HG02885 (cell line): Measurements from ENCODE around the gene ROPN1L.

Experiments used
- ATAC-seq: cut with Tn5 transposase; IDR thresholded peaks from one replicate; pipeline ENCODE4 v1.9.1; 2021; ENCODE audit warnings: mild to moderate bottlenecking; ENCODE audit not compliant: unreplicated experiment, poor library complexity

ROPN1L gene

DNA sequence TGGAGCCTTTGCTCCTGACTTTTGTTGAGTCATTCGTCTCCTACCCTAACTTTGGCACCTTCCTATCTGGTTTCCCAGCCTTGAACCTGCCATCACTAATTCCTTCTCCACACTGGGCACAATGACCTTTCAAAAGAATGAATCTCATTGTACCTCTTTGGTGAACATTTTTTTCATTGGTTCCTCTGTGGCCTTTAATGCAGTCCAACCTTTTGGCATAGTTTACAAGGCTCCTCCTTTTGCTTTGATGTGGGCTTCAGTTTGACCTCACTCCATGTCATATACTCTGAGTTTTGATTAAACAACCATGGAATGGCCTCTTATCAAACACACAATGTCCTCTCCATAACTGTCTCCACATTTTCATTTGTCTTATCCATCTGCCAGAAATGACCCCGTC is 14.5 kb upstream of the ROPN1L start:
- no peak for ATAC-seq

DNA sequence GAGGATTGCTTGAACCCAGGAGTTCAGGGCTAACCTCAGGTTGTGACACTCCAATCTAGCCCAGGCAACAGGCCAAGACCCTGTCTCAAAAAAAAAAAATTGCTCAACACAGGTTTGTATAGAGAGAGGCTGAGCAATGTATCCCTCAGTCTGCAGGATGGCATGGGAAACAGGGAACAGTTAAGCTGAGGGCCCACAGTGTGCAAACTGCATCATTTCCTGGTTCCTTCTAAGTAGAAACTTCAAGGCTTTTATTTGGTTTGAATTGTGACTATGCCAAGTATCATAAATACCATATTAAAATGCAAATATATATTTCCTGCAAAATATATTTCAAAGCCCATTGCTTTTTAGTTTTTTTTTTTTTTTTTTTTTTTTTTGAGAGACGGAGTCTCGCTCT is 13.7 kb upstream of the ROPN1L start:
- no peak for ATAC-seq

DNA sequence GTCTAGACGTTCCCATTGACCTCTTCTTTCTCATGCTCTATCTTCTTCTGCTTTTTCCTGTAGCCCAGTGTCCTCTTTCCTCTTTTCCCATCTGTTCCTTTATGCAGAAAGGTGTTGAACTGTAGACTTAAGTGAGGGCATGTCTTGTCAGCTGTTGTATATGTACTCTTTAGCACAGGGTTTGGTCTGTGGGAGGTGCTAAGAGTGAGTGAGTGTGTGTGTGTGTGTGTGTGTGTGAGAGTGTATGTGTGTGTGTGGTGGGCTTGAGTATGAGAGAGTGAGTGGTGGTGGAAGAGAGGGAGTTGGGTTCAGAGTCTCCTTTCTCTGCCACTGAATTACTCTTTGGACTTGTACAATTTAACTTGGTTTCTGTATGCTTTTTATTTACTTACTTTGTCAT is 10.3 kb upstream of the ROPN1L start:
- no peak for ATAC-seq

DNA sequence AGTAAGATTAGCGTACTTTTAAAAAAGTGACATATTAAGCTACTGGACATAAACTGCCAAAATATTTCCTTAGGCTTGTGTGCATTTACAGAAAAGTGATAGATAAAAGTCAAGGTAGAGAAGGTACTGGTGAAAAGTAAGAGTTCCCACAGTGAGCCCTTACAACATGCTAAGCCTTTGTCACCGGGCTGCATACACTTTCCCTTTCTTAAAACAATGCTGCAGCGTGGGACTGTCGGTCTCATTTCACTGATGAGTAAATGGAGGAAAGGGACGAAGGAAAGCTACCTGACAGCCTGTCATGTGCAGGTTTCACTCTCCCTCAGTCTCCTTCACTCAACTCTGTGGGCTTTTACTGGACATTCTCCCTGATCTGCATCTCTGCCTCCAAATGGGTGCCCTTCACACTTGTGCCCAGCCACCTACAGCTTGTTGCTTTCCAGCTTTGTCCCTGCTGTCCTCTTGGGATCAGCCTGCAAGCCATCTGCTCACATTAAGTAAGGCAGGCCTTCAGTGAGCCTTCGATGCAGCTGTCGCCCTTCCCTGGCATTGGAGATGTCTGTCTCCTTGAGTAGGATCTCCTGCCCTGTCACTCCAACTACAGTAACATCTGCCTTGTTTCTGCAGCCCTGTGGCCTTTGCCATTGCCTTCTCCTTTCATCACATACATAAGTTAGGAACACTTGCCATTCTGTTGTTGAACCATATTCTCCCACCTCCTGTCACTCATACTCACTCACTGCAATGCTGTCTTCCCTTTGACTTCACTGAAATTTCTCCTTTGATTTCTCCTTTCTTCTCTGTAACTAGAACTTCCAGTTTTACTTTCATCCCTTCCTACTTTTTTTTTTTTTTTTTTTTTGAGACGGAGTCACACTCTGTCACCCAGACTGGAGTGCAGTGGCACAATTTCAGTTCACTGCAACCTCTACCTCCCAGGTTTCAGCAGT is 9.3 kb upstream of the ROPN1L start:
- ATAC-seq = no peak

DNA sequence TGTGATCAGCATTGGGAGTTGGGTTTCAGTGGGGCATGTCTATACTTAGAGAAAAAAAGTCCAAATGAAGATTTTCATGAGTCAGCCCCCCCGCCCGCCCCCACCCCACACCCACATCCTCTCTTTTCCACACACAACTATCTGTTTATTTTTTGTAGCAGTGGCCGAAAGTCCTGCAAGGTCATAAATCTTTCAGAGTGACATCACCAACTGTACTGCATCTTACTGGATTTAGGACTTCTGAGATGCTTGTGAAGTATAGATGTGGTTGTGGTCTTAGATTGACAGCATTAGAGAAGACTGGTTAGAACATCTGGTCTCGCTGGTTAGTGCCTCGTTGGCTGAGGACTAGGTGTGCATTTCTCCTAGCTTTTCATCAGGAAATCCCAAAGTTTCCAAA is 7.3 kb upstream of the ROPN1L start:
- ATAC-seq = no peak

DNA sequence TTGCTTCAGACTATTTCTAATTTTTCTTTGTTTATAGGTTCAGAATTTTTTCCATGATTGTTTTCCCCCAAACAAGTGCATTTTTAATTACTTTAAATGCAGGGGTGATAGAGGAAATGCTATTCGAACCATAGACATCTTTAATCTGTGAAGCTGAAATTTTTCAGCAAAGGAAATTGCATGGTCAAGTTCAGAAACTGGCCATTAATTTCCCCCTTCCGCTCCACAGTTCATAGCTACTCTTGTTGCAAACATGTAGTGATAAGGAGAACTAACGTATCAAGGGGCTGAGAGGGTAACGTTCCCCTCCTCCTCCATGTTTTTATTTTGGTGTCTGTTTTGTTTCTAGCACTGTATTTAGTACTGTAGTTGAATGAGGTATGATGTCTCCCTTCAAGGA is 3.4 kb upstream of the ROPN1L start:
- no peak for ATAC-seq

DNA sequence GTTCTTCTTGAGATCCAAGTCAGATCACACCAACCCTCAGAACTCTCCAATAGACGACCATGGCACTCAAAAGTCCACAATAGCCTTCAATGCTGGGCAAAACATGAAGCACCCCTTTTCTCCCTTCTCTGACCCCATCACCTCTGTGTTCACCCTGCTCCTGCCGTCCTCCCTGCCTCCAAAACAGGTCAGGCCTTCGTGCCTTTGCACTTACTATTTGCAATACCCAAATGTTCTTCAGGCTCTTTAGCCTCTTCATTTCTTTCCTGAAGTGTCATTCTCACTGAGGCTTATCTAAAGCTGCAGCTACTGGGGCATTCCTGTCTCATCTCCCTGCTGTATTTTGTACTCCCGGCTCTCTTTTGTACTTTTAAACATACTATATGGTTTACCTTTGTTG is 2.0 kb upstream of the ROPN1L start:
- no peak for ATAC-seq

DNA sequence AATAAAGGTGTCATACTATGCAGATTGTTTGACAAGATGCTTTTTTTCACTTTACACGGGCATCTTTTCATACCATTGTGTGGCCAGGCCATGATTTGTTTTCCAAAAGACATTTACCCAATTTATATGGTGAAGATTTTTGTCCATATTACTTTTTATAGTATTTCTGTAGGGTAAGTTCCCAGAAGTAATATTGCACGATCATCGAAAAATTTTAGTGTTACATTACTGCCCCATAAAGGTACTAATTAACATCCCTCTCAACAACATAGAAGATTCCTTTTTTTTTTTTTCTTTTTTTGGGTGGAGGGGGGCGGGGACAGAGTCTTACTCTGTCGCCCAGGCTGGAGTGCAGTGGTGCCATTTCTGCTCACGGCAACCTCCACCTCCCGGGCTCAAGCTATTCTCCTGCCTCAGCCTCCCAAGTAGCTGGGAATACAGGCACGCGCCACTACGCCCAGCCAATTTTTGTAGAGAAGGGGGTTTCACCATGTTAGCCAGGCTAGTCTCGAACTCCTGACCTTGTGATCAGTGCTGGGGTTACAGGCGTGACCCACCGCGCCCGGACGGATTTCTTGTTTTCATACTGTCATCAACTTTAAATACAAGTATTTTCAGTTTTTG is 1.2 kb upstream of the ROPN1L start:
- no peak for ATAC-seq

DNA sequence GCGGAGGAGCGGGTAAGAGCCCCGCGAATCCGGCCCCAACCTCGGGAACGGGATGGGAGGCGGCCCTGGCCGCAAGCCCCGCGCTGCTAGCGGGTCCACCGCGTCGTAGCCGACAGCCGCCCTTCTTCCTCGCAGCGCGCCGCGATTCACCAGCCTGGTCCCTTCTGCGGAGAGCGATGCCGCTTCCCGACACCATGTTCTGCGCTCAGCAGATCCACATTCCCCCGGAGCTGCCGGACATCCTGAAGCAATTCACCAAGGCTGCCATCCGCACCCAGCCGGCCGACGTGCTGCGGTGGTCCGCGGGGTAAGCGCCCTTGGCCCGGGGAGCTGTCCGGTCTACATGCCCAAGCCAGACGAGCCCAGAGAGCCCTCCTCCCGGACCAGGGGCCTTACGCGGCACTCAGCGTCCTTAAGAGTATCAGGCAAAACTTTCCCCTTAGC is 335 bp downstream of the ROPN1L start:
- ATAC-seq = peak; percentile 50

DNA sequence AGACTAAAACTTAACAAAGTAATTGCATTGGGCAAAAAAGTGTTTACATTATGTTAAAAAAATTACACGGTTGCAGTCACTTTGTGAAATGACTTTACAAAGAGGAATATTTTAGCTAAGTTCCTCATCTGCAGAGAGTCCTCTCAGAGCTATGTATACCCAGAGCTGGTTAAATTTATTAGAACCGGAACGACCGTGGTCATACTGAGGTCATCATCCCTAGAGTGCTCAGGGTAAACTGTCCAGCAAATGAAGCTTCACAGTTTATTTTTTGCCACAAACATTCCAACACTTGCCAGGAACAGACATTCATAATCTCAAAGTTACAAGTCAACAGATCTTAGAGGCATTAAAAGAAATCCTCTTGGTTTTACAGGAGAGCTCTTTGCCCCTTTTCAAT is 897 bp downstream of the ROPN1L start:
- no peak for ATAC-seq

DNA sequence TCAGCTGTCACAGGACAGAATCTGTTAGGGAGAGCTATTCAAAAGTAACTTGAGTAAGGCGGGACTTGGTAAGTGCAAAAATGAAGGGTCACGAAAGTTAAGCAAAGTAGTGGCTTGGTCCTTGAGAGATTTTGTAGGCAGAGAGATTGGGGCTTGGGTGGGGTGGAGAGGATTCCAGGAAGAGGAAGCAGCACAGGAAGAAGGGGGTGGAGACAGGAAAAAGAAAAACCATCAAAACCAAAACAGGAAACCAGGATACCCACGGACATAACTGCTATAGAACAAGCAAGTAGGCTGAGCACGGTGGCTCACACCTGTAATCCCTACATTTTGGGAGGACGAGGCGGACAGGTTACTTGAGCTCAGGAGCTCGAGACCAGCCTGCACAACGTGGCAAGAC is 3.7 kb downstream of the ROPN1L start:
- ATAC-seq = no peak

DNA sequence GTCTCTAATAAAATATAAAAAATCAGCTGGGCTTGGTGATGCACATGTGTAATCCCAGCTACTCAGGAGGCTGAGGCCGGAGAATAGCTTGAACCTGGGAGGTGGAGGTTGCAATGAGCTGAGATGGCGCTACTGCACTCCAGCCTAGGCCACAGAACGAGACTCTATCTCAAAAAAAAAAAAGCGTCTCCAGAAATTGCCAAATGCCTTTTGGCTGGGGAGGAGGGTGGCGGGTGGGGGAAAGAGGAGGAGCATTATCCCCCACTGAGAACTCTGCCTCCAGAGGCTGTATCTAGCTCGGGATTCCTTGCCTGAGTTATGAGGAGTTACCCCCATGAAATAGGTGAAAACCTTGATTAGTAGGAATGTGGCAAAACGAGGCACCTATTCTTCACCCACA is 4.8 kb downstream of the ROPN1L start:
- no peak for ATAC-seq

DNA sequence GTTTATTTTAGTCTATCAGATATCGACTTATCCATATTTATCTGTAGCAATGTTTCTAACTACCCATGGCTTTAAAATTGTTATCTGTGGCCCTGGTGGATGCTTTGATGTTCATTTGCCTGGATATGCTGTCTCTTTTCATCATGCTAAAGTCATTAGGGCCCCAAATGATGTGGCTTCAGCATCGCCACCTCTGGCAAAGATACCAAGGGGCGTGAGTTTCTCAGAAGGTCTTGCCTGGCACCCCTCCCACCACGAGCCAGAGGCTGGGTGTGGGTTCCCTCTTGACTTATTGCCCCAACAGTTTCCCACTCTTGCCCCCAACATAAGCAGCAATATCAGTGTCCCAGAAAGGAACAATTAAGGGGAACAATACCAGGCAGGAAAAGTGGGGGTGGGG is 5.4 kb downstream of the ROPN1L start:
- ATAC-seq = no peak

DNA sequence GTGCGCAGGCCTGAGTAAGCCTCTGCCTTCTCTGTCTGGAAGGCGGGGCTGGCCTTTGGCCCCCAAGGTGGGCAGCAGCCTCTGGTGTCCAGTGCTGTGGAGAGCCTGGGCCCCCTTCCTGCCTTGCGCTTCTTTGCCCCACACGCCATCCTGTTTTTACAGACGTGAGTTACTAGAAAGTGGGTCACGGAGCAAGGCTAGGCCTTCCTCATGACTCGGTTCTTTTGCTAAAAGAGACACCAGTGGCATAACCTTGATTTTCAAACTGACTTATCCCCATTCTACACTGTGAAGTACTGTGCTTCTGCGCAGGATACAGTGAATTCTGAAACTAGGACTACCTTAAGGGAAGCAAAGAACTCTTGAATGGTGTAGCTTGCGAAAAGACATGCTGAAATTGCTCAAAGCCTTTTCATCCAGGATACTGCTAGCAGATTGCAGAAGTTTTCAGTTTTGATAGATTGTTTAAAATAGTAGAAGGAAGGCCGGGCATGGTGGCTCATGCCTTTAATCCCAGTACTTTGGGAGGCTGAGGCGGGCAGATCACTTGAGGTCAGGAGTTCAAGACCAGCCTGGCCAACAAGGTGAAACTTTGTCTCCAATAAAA is 7.2 kb downstream of the ROPN1L start:
- no peak for ATAC-seq

DNA sequence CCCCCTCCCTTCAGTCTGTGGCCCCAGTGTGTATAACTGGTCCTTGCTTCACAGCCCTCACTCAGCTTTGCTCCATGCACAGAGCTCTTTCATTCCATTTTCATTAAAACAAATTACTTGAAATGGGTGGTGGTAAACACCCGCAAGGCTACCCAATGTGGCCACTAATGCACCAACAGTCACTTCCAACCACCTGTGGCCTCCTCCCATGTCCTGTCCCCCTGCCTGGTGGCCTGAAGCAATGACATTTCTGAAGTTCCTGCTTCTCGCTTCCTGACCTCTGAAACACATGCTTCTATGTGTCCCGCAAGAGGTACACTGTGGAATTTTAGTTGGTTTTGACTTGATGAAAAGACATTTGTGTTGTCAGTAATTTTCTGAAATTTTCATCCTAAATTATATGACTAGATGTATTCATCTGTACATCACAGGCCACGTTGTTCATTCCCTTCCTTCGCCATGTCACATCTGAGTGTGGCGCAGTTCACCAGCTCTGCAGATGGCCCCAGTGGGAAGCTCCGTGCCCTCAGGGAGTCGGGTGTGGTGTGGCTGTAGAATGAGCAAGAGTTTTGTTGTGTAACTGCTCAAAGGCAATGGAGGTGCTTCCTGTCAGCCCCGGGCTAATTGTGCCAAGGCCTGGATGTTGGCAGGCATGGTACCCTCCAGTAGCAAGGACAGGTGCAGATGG is 9.6 kb downstream of the ROPN1L start:
- ATAC-seq = no peak

DNA sequence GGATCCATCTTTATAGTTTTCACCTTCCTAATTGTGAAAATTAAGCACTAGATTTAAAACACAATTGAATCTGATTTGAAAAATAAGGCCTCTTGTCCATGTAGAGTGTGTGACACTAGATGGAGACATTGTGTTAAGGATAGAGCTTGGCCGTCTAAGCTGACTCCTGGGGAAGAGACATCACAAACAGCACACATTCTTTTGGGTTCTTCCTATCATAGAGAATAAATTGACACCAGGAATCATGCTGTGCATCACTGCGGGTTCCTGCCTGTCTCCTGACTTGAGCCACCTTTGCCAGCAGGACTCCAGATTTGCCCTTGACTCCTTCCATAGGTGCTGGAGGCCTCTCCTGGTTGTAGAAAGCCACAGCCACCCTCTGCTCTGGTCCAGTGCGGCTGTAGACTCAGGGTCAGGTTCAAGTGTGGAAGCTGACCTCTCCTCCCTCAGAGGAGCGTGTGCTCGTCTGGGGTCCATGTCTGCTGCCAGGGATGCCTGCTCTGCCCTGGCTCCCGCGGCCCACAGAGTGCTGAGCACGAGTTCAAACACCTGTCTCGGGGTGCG is 11.2 kb downstream of the ROPN1L start:
- peak; percentile 86 for ATAC-seq

DNA sequence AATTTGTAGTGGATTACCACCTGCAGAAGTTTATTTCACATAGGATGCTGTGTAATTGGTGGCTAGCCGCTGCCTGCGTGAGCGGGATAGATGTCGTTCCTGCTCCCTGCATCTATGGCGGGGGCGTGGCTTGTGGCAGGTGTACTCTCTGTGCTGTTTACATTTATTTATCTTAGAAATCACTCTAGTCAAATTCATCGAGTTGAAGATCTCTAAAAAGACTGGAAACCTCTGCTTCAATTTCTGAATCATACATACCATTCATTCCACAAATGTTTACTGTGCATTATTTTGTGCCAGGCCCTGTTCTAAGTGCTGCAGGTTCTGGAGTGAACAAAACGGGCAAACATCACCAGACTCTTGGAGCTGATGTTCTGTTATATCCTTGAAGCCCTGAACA is 11.9 kb downstream of the ROPN1L start:
- ATAC-seq = no peak

DNA sequence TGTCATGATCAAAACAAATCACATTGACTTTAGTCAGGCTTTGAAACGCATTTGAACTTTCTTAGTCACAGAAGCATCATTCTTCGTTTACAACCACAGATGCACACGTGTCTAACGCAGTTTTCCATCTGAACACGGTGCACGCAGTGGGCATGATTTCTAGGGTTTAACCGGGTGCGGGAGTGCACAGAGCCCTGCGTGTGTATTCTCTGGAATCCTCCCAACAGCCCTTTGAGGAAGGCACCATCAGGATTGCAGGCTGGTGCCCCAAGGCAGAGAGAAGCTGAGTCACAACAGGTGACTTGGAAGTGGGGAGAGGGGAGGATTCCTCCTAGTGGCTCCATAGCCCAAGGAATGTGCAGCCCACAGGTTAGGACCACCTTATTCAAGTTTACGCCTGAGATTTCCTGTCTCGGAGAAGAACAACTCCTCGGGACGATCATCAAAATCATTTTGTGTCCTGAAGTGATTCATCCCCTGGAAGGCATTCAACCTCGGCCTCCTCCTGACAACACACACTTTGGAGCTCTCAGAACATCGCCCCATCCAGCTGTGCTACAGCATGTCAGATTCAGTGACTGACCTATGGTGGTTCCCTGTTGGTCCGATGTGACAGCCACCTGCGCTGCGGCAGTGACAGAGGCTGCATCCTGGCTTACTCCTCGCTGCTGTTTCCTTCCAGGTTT is 13.1 kb downstream of the ROPN1L start:
- ATAC-seq = no peak

DNA sequence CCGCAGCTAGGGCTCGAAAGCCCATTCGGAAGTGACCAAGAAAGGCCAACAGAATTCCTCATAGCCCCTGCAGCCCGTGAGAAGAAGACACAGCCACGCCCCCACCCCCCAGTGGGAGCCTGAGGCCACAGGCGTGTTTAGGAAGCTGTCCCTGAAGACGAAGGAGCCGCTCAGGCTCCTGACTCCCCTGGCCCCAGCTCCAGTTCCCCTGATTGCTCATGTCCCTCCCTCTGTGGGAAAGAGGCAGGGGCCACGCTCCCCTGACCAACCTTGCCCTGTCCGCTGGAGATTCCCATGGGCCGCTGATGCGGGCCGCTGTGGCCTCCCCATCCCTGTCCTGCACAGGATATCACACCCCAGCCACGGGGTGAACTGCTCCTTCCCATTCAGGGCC is 13.6 kb downstream of the ROPN1L start:
- no peak for ATAC-seq
